NK-92 treated with Interleukin-12 subunit alpha and Interleukin-12 subunit beta, amount 100 ng/mL, for 24 hours (cell line): Measurements from ENCODE around the gene IQCN.

Experiments used
- DNase-seq: peaks from one replicate; lab custom pipeline; 2025; lab: John Stamatoyannopoulos, UW

The IQCN gene

DNA sequence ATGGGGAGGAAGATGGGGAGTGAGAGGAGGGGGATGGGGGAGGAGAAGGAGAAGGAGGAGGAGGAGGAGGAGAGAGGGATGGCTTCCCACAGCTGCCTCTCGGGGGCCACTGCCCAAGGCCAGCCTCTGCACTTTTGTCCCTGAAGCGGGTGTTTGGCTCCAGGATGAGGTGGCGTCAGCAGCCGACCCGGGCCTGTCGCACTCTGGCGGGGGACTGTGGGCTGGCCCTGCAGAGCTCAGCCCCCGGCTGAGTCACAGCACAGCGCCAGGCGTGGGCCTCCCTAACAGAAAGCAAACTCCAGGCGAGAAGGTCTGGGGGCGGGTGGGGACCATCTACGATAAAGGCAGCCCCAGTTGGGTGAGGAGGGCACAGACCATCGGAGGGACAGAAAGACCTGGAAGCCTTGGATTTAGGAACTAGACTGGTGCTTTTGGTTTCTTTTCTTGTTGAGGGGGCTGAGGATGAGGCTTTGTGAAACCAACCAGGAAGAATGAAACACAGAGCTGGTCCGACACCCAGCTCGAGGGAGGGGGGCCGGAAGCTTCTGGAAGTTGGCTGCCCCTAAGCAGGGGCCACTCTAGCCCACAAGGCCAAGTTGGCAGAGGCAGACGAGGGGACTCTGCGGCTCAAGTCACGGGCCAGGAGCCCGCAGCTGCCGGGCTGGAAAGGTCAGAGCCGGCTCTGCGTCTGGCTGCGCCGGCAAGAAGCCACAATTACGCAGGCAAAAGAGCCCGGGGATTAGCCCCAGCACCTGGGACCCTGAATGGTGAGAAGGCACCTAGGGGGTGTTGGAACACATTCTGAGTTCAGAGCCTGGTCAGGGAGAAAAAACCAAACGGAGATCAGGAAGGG, 30.4 kb upstream of the IQCN start:
- peak; percentile 82 for DNase-seq

DNA sequence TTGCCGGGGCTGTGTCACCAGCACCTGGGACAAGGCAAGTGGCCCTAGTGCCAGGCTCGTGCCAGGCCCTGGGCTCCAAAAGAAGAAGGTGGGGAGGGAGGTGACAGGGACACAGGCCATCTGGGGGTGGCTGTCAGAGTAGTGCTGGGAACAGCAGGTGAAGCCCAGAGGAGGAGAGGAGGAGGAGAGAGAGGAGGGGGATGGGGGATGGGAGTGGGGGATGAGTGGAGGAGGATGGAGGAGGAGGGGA, 29.9 kb upstream of the IQCN start:
- DNase-seq = no peak

DNA sequence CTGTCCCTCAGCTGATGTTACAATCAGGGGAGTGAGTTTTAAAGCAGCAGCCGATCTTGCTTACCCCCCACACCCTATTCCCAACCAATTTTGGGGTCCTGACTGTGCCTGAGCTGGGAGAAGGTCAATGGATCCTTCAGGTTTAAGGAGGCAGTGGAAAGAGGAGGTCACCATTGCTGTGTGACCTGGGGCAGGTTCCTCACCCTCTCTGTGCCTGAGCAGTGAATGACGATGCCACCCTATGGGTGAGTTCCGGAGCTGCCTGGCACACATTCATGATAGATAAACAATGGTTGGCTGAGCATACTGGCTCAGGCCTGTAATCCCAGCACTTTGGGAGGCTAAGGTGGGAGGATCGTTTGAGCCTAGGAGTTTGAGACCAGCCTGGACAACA, 27.5 kb upstream of the IQCN start:
- no peak for DNase-seq

DNA sequence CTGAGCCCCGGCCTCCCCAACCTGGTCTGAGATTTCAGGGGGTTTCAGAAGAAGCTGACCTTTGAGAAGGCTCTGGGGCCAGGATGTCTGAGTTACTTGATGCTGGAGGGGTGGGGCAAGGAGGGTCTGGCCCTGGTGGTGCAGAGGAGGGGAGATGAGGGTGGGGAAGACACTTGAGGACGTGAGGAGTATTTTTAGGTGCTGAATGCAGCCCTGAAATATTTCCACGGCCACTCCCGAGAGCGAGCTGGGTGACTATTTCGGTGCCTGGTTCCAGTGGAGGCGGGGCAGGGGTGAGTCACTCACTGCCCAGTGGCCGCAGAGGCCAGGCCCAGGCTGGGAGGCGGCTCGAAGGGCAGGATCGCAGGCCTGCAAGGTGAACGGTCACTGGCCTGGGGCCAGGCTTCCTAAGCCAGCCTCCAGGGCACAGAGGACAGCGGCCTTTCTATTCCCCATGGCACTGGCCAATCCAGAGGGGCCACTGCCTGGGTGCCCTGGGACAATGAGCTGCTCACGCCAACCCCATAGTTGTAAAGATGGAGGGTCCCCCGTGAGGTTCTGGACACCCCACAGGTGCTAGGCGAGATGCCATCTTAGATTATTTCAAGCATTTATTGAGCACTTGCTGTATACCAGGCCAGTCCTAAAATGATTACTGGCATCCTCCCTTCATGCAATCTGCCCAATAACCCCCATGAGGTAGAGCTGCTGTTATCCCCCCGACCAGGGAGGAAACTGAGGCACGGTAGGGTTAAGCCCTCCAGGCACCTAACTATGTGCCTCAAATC, 26.9 kb upstream of the IQCN start:
- no peak for DNase-seq

DNA sequence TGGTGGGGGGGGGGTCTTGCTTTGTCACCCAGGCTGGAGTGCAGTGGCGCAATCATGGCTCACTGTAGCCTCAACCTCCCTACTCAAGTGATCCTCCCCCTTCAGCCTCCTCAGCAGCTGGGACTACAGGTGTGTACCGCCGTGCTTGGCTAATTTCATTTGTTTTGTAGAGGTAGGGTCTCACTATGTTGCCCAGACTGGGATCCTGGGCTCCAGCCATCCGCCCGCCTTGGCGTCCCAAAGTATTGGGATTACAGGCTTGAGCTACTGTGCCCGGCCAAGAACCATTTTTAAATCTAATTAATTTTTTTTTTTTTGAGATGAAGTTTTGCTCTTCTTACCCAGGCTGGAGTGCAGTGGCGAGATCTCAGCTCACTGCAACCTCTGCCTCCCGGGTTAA, 25.4 kb upstream of the IQCN start:
- DNase-seq = no peak

DNA sequence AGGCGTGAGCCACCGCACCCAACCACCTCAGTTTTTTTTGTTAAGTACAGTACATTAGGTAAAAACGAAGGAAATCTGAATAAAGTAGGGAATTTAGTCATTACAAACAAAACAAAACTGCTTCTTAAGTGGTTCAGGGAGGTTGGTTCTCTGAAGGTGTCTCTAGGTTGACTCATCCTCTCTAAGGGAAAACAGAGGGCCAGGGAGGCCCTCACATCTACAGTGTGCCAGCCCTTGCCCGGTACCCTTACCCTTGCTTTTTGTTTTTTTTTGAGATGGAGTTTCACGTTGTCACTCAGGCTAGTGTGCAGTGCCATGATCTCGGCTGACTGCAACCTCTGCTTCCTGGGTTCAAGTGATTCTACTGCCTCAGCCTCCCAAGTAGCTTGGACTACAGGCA, 24.3 kb upstream of the IQCN start:
- no peak for DNase-seq

DNA sequence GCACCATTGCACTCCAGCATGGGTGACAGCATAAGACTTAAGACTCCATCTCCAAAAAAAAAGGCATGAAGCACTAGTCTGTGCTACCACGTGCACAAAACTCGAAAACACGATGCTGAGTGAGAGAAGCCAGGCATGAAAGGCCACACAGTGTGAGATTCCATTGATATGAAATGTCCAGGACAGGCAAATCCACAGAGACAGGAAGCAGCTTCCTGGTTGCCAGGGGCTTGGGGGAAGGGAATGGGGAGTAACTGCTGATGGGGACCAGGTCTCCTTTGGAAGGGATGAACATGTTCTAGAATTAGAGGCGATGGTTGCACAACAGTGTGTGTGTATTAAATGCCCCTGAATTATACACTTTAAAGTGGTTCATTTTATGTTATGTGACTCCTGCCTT, 23.1 kb upstream of the IQCN start:
- DNase-seq = no peak

DNA sequence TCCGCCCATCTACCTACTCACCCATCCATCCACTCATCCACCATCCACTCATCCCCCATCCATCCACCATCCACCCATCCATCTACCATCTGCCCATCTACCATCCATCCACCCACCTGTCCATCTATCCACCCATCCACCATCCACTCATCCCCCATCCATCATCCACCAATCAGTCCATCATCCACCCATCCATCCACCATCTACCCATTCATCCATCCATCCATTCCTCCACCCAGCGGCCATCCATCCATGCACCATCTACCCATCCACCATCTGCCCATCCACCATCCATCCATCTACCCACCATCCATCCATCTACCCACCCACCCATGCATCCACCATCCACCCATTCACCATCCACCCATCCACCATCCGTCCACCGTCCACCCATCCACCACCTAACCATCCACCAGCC, 20.8 kb upstream of the IQCN start:
- DNase-seq = no peak

DNA sequence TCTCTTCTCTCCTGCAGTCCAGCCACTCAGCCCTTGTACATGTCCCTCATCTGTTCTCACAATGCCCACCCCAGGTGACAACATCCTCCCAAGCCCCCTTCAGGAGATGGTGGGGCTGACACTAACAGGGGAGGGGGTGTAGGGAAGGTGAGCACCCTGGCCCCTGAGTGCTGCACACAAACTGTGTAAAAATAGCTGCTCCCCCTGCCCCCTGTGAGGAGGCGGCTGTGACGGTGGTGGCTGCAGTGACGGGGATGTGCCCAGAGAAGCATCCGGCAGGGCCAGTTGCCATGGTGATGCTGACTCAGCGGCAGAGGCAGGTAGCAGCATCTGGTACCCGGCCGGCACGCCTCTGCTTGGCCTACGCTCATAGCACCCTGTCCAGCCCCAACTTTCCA, 20.2 kb upstream of the IQCN start:
- peak; percentile 35 for DNase-seq

DNA sequence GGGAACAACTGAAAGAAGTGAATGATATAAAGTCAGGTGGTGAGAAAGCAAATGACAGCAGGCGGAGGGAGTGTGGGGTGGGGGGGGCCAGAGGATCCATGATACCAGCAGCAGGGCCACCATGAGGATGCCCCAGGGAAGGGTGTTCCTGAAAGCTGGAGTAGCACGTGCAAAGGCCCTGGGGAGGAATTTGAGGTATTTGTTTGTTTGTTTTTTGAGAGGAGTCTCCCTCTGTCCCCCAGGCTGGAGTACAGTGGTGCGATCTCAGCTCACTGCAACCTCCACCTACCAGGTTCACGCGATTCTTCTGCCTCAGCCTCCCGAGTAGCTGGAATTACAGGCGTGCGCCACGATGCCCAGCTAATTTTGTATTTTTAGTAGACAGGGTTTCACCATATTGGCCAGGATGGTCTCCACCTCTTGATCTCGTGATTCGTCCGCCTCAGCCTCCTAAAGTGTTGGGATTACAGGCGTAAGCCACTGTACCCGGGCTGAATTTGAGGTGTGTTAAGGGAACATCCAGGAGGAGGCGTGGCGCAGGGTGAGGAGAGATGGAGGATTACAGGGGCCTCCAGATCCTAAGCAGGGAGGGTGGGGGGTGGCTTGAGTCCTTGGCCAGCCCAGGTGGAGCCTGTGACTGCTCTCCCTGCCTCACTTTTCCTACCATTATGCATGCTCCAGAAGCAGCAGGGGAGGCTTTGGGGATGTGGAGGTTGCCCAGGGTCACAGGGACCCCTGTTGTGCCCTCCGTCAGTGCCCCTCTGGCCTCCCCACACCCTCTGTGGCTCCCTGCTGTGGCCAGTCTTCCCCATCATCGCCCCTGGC, 19.6 kb upstream of the IQCN start:
- no peak for DNase-seq

DNA sequence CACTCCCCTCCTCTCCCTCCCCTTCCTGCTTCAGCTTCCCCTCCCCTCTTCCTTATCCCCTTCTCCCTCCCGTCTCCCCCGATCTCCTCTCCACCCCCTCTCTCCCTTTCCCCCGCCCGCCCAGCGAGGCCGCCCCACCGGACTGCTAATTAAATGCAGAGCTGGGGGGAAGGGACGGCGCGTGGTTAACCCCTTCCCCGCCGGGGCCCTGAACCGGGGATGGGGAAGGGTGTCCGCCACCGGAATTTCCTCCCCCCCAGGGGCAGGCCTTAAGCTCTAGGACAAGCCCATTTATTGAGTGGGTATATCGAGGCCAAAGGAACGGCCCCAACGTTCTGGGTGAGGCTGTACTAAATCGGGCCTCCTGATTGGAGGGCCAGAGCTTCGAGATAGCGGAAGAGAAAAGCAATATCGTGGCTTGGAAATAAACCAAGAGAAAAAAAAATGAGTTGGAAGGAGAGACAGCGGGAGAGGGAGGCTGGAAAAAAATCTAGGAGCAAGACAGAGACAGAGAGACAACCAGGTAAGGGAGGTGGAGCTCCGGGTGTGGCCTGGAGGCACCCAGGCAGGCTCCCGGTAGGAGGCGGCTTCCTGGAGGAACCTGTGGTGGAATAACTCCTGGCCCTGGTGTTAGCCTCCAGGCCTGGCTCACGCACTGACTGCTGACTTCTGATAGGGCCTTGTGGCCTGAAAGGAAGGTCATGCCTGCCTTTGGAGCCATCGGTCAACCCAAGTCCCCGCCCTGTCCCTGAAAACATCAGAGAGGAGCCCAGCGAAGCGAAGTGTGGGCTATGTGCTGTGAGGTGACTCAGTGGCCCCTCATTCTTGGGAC, 18.8 kb upstream of the IQCN start:
- peak; percentile 63 for DNase-seq

DNA sequence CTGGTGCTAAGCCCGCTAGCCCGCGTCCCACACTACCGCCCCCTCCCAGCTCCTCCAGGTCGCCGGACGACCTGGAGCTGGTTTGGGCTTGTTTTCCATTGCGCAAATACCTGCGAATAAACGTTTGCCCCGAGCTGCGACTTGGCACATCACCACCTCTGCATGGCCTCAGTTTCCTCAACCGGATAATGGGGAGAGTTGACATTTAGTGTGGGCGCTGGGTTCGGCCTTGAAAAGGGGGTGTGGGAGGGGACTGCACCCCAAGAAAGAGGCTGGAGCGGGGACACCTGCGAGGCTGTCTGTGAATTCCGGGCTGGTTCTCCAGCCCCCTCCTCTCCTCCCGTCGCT, 18.2 kb upstream of the IQCN start:
- peak; percentile 65 for DNase-seq

DNA sequence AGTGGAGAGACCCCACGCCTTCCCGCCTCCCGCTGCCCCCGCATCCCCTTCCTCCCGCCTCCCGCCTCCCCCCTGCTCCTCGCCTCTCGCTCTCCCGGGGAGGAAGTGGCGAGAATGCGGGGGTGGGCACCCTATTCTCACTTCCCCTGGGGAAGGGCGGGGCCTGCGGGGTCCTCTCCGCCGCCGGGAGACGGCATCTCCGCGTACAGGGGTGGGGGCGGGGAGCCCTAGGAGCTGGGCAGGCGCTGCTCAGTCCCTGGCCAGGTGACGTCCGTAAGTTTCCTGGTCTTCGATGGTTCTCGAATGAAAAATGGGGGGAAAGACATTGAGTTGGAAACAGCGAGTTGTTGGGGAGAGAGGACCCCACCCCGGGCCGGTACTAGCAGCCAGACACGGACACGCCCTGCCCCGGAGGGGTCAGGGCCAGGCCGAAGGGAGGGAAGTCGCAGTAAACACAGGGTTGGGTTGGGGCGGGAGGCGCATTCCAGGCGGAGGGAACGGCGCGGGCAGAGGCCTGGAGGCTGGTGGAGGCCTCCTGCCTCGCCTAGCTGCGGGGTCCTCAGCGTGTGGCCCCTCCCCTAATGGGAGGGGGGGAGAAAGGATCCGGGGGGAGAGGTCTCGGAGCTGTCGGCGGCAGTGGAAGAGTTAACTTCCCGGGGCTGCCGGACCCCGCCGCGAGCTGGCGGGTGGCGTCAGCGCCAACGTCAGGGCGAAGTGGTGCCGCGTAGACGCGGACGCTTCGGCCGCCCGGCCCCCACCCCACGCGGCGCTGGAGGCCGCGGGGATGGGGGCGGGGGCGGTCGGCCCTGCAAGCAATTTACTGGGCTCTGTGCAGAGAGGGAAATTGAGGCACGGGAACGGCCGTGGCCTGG, 17.6 kb upstream of the IQCN start:
- peak; percentile 84 for DNase-seq

DNA sequence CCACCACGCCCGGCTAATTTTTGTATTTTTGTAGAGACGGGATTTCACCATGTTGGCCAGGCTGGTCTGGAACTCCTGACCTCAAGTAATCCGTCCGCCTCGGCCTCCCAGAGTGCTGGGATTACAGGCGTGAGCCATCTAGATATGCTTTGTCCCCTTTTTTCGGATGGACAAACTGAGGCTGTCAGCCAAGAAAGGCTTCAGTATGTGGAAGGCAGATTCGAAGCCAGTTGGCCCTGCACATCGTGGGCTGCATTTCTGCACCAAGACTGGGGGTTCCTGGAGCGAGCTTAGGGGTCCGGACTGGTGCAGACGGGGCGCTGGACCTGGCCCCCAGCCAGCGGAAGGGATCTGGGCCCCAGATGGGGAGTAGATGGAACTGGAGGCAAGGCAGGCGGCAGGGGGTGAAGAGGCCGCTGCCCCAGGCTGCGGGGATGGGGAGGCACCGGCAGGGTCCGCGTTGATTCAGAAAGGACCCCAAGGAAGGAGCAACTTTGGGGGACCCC, 16.8 kb upstream of the IQCN start:
- DNase-seq = no peak

DNA sequence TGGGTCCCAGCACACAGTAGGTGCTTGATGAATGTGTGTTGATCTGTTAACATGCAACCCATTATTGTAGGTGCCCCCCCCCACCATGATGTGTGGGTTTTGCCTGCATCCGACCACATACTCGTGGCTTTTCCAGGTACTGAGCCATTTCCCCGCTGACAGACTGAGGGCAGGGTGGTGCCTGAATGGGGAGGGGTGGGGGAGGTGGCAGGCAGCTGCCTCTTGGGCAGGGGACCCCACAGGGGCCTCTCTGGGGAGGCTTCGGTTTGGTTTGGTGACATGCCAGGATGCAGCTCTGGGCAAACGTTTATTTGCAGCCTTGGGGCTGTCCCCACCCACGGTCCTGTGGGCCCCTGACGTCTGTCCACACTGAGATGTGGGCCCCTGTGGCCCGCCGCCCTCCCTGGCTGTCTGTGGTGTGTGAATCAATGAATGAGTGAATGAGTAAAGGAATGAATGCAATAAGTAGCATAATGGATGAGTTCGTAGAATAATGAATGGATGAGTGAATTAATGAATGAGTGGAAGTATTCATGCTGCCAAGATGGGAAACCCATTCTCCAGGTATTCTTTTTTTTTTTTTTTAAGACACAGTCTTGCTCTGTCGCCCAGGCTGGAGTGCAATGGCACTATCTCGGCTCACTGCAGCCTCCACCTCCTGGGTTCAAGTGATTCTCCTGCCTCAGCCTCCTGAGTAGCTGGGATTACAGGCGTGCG, 16.2 kb upstream of the IQCN start:
- peak; percentile 82 for DNase-seq

DNA sequence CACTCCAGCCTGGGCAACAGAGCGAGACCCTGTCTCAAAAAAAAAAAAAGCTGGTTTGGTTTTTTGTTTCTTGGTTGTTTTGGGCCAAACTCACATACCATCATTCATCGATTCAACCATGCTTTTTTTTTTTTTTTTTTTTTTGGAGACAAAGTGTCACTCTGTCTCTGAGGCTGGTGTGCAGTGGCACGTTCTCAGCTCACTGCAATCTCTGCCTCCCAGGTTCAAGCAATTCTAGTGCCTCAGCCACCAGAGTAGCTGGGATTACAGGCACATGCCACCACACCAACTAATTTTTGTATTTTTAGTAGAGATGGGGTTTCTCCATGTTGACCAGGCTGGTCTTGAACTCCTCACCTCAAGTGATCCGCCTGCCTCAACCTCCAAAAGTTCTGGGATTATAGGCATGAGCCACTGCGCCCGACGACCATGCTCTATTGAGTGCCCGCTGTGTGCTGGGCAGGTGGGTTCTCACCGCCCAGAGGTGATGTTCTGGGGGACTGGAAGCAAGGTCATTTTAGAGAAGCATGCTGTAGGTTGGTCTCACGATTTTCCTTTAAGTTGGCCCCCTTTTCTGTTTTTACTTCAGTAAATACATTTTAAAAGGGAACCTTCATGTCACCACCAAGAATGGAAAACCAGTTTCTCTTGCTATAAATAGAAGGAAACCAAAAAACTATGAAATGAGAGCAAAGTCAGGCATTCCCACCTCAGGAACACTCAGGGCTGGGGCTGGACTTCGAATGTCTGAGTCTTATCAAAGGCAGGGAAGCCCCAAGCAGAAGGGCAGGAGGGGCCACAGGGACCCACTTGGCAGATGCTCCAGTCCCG, 15.4 kb upstream of the IQCN start:
- DNase-seq = no peak

DNA sequence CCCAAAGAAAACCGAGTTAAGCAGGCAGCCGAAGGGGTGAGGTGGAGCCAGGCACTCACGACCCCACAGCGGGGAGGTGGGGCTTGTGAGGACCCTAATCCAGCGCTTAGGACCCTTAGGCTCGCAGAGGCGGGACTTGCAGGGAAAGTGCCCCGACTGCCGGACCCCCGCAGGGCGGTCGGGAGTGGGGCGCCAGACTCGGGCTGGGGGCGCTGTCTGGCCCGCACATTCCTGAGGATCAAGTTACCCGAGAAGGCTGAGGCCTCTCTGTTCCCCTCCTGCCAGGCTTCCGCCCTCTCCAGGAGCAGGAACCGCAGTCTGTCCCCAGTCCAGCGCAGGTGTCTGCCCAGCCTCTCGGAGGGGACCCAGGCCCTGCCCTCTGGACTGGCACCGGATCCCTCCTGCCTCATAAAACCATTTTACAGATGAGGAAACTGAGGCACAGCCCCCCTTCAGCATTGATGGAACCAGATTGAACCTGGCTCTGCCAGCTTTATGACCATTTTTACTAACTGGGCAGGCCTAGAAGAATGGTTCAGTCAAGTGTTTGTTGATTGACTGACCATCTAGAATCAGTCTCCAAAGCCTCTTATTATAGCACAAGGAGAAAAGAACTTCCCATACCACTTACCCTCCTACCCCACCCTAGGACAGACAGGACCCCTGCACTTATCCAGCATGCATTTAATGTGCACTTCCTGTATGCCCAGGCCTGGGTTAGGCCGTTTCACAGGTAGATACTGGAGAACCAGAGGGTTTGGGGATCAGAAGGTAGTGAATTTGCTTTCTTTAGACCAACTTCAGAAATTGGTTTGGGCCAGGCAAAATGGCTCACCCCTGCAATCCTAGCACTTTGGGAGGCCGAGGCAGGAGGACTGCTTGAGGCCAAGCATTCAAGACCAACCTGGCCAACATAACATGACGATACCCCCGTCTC, 13.9 kb upstream of the IQCN start:
- no peak for DNase-seq

DNA sequence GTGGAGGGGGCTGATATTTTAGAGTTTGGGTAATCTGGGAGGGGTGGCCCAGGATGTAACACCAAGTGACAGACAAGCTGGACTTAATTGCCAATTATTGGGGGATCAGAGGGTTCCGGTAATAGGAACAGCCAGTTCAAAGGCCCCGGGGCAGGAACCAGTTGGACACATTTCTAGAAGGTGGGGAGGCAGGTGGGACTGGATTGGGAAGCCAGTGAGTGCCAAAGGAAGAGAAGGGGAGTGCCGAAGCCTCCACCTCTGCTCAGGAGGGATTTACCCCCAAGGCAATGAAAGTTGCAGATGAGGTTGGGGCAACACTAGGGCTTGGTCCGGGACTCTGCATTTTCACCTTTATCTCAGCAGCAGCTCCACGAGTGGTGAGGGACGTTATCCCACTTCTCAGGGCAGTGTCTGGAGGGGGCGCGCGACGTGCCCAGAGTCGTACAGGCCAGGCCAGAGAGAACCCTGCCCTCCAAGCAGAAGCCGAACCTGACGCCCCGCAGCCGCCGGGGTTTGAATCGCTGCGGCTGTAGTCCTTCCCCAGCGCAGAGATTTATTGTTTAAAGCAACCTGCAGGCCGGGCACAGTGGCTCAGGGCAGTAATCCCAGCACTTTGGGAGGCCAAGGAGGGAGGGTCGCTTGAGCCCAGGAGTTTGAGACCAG, 12.9 kb upstream of the IQCN start:
- DNase-seq = no peak
